Cardiac fibroblast (primary cell): ENCODE measurements around the gene ZNF747.
A peak's percentile ranks its signal among the peaks of the same experiment; 100 is the strongest.

Experiments used
- DNase-seq, 2 donors: peaks; one replicate each; pipeline versions ENCODE4 v3.0.0 to v3.0.0-alpha.2; 2010; ENCODE audit warnings: low read depth in 2 of 2
- H3K4me3 ChIP-seq, 2 donors: replicated peaks in 1 of 2; 1 replicate in 1 of 2; 2 replicates in 1 of 2; pipeline ENCODE4 v1.5.1; 2011; ENCODE audit warnings: low read depth in 2 of 2, low read length in 2 of 2, mild to moderate bottlenecking in 2 of 2, moderate library complexity in 1 of 2
- TF ChIP-seq, protein P1 (sequence below): IDR thresholded peaks from one replicate; pipeline ENCODE4 v1.5.1; 2011; ENCODE audit warnings: low read depth, mild to moderate bottlenecking, low read length, inconsistent platforms

Gene ZNF747

DNA sequence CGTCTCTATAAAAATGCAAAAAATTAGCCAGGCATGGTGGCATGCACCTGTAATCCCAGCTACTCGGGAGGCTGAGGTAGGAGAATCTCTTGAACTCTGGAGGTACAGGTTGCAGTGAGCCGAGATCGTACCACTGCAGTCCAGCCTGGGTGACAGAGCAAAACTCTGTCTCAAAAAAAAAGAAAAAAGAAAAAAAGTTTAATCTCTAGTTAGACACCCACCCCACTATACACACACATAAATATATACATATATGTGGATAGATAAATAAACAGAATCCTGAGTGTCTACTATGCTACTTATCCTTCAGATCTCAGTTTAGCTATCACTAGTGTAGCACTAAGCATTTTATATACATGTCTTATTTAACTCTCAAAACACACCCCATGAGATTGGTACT is 43.4 kb downstream of the ZNF747 start:
- no peak for DNase-seq
- TF ChIP-seq, protein P1, sequence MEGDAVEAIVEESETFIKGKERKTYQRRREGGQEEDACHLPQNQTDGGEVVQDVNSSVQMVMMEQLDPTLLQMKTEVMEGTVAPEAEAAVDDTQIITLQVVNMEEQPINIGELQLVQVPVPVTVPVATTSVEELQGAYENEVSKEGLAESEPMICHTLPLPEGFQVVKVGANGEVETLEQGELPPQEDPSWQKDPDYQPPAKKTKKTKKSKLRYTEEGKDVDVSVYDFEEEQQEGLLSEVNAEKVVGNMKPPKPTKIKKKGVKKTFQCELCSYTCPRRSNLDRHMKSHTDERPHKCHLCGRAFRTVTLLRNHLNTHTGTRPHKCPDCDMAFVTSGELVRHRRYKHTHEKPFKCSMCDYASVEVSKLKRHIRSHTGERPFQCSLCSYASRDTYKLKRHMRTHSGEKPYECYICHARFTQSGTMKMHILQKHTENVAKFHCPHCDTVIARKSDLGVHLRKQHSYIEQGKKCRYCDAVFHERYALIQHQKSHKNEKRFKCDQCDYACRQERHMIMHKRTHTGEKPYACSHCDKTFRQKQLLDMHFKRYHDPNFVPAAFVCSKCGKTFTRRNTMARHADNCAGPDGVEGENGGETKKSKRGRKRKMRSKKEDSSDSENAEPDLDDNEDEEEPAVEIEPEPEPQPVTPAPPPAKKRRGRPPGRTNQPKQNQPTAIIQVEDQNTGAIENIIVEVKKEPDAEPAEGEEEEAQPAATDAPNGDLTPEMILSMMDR: no peak
- no peak overlapping the region for H3K4me3 ChIP-seq

DNA sequence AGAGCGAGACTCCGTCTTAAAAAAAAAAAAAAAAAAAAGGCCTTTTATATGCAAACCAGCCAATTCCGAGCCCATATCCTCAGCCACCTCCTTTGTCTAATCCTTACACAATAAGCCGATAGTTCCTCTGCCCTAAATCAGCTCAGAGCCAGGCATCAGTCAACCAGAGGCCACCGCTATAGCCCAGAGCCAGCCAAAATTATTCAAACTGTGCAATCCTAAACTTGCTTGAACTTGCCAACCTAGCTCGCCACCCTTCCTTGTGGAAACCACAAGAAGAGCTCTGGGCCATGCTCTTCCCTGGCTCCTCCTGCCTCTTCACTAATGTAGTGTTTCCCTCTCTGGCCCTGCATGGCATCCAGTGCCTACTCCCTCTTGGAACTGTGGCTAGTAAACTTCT is 44.4 kb downstream of the ZNF747 start:
- DNase-seq: no peak
- TF ChIP-seq, protein P1: no peak
- H3K4me3 ChIP-seq: no peak overlapping the region

DNA sequence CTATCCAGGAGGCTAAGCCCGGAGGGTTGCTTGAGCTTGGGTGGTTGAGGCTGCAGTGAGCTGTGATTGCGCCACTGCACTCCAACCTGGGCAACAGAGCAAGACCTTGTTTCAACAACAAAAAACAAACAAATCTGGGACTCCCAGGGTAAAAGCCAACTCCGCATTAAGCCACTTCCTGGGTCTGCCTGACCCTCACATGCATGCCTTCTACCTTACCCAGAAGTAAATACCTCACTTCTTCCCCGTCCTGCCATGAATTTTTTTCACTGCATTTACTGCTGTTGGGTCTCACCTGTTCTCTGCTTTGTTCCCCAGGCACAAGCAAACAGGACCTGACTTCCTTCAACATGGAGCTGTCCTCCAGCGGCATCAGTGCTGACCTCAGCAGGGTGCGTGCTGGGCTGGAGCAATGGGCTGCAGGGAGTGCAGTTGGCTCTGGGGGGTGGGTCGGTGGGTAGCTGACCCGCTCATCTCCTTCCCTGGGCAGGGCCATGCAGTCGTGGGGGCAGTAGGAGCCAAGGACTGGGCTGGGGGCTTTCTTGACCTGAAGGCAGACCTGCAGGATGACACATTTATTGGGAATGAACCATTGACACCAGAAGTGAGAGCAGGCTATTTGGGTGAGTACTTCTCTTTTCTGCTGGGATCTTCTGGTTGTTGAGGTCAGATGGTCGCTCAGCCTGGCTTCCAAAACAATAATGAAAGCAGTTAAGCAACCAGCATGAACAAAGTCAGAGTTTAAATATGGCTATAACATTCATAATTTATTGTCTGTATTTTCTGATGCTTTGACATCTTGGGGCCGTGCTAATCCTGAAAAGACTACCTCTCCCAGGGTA is 45.7 kb downstream of the ZNF747 start:
- no peak overlapping the region for H3K4me3 ChIP-seq
- TF ChIP-seq, protein P1: no peak
- no peak for DNase-seq

DNA sequence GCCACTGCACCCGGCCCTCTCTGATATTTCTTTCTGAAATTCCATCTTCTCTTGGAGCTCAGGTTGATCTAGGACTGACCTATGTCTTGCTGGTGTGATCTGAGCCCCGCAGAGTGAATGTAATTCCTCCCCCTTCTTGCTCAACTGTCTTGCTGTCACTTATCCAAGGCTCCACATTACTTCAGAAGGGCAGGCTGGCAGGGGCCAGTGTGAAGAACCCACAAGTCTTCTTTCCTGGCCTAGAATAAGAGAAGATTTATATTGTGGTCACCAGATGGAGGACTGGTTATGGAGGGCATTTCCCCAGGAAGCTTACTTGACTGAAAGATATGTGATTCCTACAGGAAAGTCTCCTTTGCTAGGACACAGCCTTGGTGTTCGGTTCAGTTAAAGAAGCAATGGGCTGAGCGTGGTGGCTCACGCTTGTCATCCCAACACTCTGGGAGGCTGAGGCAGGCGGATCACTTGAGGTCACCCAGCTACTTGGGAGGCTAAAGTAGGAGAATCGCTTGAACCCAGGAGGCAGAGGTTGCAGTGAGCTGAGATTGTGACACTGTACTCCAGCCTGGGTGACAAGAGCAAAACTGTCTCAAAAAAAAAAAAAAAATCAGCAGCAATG is 48.7 kb downstream of the ZNF747 start:
- TF ChIP-seq, protein P1: no peak
- H3K4me3 ChIP-seq: no peak overlapping the region
- peak in 1 of 2 donors; percentile 18 for DNase-seq

DNA sequence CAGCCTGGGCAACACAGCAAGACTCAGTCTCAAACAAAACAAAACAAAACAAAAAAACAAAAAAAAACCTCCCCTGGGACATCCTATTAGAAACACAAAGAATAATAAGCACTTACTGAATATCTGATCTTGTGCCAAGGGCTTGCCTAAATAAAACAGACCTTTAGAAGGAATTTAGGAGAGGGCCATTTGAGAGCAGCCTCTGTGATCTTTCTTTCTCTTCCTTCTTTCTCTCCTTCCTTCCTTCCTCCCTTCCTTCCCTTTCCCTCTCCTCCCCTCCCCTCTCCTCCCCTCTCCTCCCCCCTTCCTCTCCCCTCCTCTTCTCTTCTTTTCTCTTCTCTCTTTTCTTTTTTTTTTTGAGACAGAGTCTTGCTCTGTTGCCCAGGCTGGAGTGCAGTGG is 49.8 kb downstream of the ZNF747 start:
- no peak overlapping the region for H3K4me3 ChIP-seq
- peak in 1 of 2 donors; percentile 10 for DNase-seq
- TF ChIP-seq, protein P1: no peak

DNA sequence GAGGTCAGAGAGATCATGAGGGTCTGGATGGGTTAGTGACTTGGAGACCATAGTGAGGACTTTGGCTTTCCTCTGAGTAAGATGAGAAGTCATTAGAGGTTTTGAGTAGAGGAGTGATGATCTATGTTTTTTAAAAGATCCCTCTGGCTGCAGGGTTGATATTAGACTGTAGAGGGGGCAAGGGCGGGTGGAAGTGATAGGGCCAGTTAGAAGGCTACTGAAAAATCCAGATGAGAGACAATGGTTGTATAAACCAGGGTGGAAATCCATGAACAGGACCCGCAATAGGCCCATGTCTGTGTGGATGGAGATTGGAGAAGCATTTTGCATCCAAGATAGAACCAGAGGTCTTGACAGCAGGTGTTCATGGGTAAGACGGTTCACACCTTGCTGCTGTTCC is 52.3 kb downstream of the ZNF747 start:
- DNase-seq: no peak
- H3K4me3 ChIP-seq: no peak overlapping the region
- TF ChIP-seq, protein P1: peak; percentile 28

DNA sequence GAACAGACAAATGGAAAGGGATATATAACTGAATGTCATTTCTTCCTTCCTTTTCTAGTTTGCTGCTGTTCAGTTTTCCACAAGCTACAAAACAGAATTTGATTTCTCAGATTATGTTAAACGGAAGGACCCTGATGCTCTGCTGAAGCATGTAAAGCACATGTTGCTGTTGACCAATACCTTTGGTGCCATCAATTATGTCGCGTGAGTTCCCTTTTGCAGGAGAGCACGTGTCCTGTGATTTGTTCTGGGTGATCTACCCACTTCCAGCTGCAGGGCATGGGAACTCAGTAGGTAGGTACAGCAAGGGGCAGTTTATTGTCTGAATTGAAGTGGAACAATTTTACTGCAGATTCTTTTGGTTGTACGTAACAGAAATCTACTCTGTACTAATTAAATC is 53.3 kb downstream of the ZNF747 start:
- H3K4me3 ChIP-seq: no peak overlapping the region
- TF ChIP-seq, protein P1: no peak
- DNase-seq: no peak
